Large intestine (tissue), 3 donors: ENCODE measurements around the gene LARGE2. TPM values are rescaled to one million over a fixed set of nuclear protein-coding genes. Genes with fewer than 3 reads are reported as not detected.
A peak's percentile ranks its signal among the peaks of the same experiment; 100 is the strongest.

Experiments
- DNase-seq, 2 donors: peaks; one replicate each; pipeline versions ENCODE4 v3.0.0 to v3.0.0-alpha.2; 2013
- H3K27ac ChIP-seq: one replicate; pipeline ENCODE4 v1.5.1; 2013; ENCODE audit warnings: low read length
- H3K27me3 ChIP-seq: 2 replicates; pipeline ENCODE4 v1.6.1; 2013; ENCODE audit warnings: low read length; ENCODE audit not compliant: control insufficient read depth, insufficient read depth
- H3K36me3 ChIP-seq: 2 replicates; pipeline ENCODE4 v1.6.1; 2013; ENCODE audit warnings: low read length; ENCODE audit not compliant: control insufficient read depth, insufficient read depth
- H3K4me1 ChIP-seq: one replicate; pipeline ENCODE4 v1.6.1; 2013; ENCODE audit warnings: low read length; ENCODE audit not compliant: control insufficient read depth, insufficient read depth
- H3K4me3 ChIP-seq: one replicate; pipeline ENCODE4 v1.5.1; 2013; ENCODE audit warnings: low read length
- H3K9me3 ChIP-seq: one replicate; pipeline ENCODE4 v1.6.1; 2013; ENCODE audit warnings: mild to moderate bottlenecking, low read depth, low read length, moderate library complexity; ENCODE audit not compliant: control insufficient read depth
- WGBS: methylation state at CpG from one replicate; pipeline ENCODE4 v1.1.5; 2013; ENCODE audit warnings: low lambda C conversion rate; ENCODE audit not compliant: insufficient coverage; 5-methylcytosine and 5-hydroxymethylcytosine counted together
- polyA plus RNA-seq: library from polyadenylated mRNA; unstranded; fragments of 120-200 nt; gene quantifications from one replicate; pipeline ENCODE4 v1.2.1, GENCODE V29; 2013

LARGE2 gene
- polyA plus RNA-seq, 1 donor = 3.6 TPM

DNA sequence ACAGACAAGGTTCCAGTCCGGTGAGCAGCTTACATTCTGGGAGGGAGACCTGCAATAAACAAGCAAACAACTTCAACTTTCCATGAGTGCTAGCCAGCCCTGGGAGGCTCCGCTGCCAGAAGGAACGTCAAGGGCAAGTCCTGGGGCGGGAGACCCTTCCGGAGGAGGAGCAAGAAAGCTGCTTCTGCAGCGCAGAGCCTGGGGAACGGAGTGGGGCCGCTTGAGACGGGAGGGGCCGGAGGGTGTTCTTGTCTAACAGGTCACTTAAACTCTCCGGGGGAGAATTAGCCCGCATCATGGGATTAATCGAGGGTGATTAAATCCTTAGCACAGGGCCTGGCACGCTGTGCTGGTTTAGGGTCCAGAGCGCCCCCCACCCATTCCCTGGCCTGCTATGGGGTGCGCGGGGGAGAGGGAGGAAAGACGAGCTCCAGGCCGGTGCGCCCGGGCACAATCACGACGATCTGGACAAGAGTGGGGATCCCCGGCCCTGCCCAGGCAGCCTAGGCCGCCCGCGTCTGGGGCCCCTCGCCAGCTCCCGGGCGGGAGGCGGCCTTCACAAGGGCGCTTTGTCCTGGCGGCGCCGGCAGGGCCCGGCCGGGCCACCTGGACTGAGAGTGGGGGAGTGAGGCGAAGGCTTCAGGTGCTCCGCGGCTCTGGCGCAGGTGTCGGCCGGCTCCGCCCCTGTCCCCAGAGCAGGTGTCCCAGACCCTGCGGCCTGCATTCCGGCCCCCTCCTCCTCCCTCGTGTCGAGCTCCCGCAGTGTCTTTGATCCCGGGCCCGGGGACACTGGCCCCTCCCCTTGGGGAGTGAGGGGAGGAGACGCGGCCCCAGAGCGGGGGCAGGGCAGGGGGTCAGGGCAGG, 663 bp upstream of the LARGE2 start:
- Histone ChIP-seq H3K27ac (no peak overlapping the region), H3K9me3 (no peaks in the 10 kb centered on the region)

DNA sequence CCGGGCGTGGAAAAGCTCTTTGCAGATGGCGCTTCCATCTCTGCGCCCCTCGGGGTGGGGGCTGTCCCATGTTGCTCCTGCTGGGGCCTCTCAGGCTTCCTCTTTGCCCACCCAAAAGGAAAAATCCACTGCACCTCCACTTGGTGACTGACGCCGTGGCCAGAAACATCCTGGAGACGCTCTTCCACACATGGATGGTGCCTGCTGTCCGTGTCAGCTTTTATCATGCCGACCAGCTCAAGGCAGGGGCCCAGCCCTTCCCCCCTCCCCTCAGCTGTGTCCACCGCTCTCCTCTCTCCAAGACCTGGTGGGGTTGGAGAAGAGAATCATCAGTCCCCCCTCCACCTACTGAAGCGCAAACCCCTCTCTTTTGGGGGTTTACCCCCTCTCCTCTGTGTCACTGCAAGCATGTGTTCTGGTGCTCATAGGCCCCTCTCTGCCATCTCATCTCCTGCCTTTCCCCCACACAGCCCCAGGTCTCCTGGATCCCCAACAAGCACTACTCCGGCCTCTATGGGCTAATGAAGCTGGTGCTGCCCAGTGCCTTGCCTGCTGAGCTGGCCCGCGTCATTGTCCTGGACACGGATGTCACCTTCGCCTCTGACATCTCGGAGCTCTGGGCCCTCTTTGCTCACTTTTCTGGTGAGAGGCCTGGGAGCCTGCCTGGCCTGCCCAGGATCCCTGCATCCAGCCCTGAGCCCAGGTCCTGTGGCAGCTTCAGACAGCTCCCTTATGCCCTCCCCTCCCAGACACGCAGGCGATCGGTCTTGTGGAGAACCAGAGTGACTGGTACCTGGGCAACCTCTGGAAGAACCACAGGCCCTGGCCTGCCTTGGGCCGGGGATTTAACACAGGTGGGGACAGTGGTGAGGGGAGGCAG, 1.8 kb downstream of the LARGE2 start:
- H3K4me1 ChIP-seq = peaks cover 6% of the 10 kb centered on the region
- H3K27ac ChIP-seq = no peak overlapping the region
- no peak overlapping the region for H3K4me3 ChIP-seq
- H3K9me3 ChIP-seq = no peaks in the 10 kb centered on the region
- WGBS = no CpG with 5 or more reads among the region's 22 CpGs
- H3K27me3 ChIP-seq = peaks cover 30% of the 10 kb centered on the region
- H3K36me3 ChIP-seq = no peaks in the 10 kb centered on the region
- no peak for DNase-seq

More for the DNA sequence above, 663 bp upstream of the LARGE2 start:
- peak overlapping the region; percentile 19 for H3K4me3 ChIP-seq
- DNase-seq = peak; percentile 40 to 70
- no peaks in the 10 kb centered on the region for H3K36me3 ChIP-seq
- peaks cover 8% of the 10 kb centered on the region for H3K4me1 ChIP-seq
- H3K27me3 ChIP-seq = peaks cover 30% of the 10 kb centered on the region
- no CpG with 5 or more reads among the region's 54 CpGs for WGBS

DNA sequence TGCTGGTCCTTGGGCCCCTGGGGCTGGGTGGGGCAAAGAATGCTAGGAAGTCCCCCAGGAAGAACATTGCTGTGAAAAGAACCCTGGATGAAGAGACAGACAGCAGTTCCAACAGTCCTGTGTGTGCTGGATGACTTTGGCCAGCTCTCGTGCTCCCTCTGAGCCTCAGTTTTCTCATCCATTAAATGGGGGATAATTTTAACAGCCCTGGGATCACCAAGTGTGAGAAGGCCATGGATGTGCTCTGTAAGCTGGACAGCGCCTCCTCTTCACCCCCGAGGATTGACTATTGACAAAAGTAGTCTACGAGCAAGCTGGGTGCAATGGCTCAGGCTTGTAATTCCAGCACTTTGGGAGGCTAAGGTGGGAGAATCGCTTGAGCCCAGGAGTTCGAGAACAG, 2.5 kb downstream of the LARGE2 start:
- no CpG with 5 or more reads among the region's 6 CpGs for WGBS
- Histone ChIP-seq H3K4me1 (peaks cover 9% of the 10 kb centered on the region), H3K27me3 (peaks cover 30% of the 10 kb centered on the region), H3K27ac (no peak overlapping the region), H3K36me3 (no peaks in the 10 kb centered on the region), H3K4me3 (no peak overlapping the region), H3K9me3 (no peaks in the 10 kb centered on the region)
- no peak for DNase-seq

DNA sequence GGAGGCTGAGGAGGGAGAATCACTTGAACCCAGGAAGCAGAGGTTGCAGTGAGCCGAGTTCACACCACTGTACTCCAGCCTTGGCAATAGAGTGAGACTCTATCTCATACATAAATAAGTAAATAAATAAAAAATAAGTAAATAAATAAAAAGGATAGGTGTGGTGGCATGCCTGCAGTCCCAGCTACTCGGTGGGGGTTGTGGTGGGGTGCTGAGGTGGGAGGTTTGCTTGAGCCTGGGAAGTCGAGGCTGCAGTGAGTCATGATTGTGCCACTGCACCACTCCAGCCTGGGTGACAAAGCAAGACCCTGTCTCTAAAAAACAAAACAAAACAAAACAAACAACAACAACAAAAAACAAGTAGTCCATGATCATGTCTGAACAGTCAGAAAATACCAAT, 3.1 kb downstream of the LARGE2 start:
- Histone ChIP-seq H3K27me3 (peaks cover 30% of the 10 kb centered on the region), H3K27ac (no peak overlapping the region), H3K9me3 (no peaks in the 10 kb centered on the region), H3K36me3 (no peaks in the 10 kb centered on the region), H3K4me1 (peaks cover 10% of the 10 kb centered on the region), H3K4me3 (no peak overlapping the region)
- no peak for DNase-seq
- 100% methylated on average over 1 of the region's 3 CpGs for WGBS

DNA sequence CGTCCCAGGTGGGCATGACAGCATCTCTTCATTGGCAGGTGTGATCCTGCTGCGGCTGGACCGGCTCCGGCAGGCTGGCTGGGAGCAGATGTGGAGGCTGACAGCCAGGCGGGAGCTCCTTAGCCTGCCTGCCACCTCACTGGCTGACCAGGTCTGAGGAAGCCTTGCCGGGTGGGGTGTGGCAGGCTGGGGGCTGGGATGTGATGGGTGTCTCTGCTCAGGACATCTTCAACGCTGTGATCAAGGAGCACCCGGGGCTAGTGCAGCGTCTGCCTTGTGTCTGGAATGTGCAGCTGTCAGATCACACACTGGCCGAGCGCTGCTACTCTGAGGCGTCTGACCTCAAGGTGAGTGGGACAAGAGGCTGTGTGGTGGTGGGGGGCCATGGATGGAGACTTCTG, 3.5 kb downstream of the LARGE2 start:
- no peak for DNase-seq
- Histone ChIP-seq H3K27ac (no peak overlapping the region), H3K27me3 (peaks cover 27% of the 10 kb centered on the region), H3K4me1 (peaks cover 10% of the 10 kb centered on the region), H3K9me3 (no peaks in the 10 kb centered on the region), H3K36me3 (no peaks in the 10 kb centered on the region), H3K4me3 (no peak overlapping the region)
- no CpG with 5 or more reads among the region's 12 CpGs for WGBS

DNA sequence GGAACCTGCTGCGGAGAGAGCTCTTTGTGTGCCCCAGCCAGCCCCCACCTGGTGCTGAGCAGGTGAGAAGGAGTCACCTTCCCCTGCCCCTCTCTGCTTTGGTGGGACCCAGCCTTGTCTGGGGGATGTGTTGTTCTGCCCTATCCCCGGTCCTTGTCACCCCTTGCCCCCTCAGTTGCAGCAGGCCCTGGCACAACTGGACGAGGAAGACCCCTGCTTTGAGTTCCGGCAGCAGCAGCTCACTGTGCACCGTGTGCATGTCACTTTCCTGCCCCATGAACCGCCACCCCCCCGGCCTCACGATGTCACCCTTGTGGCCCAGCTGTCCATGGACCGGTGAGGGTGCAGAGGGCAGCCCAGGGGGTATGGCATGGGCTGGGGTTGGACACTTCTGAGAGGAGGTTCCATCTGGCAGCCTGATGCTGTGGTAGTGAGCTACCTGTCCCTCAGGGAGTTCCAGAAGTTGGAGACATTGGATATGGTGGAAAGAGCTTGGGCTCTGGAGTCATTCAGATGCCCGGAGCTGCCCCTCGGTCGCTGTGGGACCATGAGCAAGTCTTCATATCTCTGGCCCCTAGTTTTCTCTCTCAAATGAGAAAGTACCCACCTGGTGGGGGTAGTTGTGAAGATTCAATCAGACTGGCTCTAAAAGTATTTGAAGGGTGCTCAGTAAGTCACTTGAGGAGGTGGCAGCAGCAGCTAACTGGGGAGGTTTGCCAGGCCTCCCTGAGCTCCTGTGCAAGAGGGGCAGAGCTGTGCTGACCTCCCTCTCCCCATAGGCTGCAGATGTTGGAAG, 4.3 kb downstream of the LARGE2 start:
- no CpG with 5 or more reads among the region's 12 CpGs for WGBS
- no peak overlapping the region for H3K4me3 ChIP-seq
- peaks cover 20% of the 10 kb centered on the region for H3K27me3 ChIP-seq
- no peaks in the 10 kb centered on the region for H3K9me3 ChIP-seq
- no peak for DNase-seq
- H3K36me3 ChIP-seq = no peaks in the 10 kb centered on the region
- H3K4me1 ChIP-seq = peaks cover 5% of the 10 kb centered on the region
- H3K27ac ChIP-seq = no peak overlapping the region

DNA sequence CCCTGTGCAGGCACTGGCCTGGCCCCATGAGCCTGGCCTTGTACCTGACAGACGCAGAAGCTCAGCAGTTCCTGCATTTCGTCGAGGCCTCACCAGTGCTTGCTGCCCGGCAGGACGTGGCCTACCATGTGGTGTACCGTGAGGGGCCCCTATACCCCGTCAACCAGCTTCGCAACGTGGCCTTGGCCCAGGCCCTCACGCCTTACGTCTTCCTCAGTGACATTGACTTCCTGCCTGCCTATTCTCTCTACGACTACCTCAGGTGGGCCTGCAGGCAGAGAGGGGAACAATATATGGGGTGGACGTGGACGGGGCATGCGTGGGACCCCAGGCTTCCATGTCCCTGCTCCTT, 4.9 kb downstream of the LARGE2 start:
- H3K4me1 ChIP-seq = peaks cover 5% of the 10 kb centered on the region
- no peaks in the 10 kb centered on the region for H3K9me3 ChIP-seq
- H3K27me3 ChIP-seq = peaks cover 15% of the 10 kb centered on the region
- H3K27ac ChIP-seq = no peak overlapping the region
- WGBS = no CpG with 5 or more reads among the region's 15 CpGs
- no peak overlapping the region for H3K4me3 ChIP-seq
- peaks cover 3% of the 10 kb centered on the region for H3K36me3 ChIP-seq
- DNase-seq = no peak

DNA sequence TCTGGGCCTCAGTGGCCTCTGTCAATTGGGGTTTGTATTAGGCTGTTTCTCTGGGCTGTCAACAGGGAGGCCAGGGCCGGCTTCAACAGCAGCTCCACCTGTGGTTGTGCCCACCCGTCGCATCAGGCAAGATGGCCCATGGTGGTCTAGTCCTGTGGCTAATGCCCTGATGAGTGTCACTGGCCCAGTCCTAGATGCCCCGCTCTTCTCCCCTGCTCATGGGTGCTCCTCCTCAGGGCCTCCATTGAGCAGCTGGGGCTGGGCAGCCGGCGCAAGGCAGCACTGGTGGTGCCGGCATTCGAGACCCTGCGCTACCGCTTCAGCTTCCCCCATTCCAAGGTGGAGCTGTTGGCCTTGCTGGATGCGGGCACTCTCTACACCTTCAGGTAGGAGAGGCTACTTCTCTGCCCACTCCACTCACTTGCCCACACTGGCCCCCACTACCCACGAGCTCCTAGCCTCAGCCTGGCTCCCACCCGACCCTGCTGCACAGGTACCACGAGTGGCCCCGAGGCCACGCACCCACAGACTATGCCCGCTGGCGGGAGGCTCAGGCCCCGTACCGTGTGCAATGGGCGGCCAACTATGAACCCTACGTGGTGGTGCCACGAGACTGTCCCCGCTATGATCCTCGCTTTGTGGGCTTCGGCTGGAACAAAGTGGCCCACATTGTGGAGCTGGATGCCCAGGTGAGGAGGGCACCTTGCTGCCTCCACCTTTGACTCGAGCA, 5.4 kb downstream of the LARGE2 start:
- H3K9me3 ChIP-seq = no peaks in the 10 kb centered on the region
- DNase-seq = no peak
- H3K27me3 ChIP-seq = peaks cover 15% of the 10 kb centered on the region
- peaks cover 7% of the 10 kb centered on the region for H3K36me3 ChIP-seq
- peaks cover 5% of the 10 kb centered on the region for H3K4me1 ChIP-seq
- no CpG with 5 or more reads among the region's 27 CpGs for WGBS
- no peak overlapping the region for H3K4me3 ChIP-seq
- no peak overlapping the region for H3K27ac ChIP-seq

DNA sequence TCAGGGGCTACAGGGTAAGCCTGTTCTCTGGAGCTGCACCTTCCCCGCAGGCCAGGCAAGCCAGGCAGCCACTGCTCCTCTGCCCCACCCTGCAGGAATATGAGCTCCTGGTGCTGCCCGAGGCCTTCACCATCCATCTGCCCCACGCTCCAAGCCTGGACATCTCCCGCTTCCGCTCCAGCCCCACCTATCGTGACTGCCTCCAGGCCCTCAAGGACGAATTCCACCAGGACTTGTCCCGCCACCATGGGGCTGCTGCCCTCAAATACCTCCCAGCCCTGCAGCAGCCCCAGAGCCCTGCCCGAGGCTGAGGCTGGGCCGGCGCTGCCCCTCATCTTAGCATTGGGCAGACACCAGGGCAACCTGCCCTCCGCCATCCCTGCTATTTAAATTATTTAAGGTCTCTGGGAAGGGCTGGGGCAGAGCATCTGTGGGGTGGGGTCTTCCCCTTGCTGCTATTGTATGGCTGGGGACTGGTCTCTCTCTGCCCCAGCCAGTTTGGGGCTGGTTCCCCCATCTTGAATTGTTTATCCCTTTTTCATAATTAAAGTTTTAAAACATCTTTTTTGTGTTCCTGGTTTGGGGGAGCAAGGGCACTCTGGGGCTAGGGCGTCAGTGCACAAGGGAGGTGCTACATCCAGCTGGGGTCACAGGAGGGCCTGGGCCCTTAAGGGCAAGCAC, 6.2 kb downstream of the LARGE2 start:
- H3K27ac ChIP-seq = no peak overlapping the region
- peaks cover 5% of the 10 kb centered on the region for H3K4me1 ChIP-seq
- peaks cover 8% of the 10 kb centered on the region for H3K27me3 ChIP-seq
- peaks cover 15% of the 10 kb centered on the region for H3K36me3 ChIP-seq
- H3K9me3 ChIP-seq = no peaks in the 10 kb centered on the region
- no peak overlapping the region for H3K4me3 ChIP-seq
- no peak for DNase-seq
- no CpG with 5 or more reads among the region's 13 CpGs for WGBS
